Activated CD8-positive, alpha-beta T cell treated with anti-CD3 and anti-CD28 coated beads, Interleukin-2, amount 10 ng/mL, durations not matched to agents 7 days and 5 days (primary cell): ENCODE results near the gene TMEM38A. TPM values are rescaled to one million over a fixed set of nuclear protein-coding genes. Genes with fewer than 3 reads are reported as not detected.

Experiments used
- ATAC-seq: fragments of 150-1000 bp; cut with Tn5 transposase; one replicate; pipeline ENCODE4 v1.10.0; 2021; ENCODE audit warnings: moderate library complexity
- CTCF ChIA-PET: fragments of 350-600 bp; sonication (Branson Sonifier 250); formaldehyde crosslinking; loops from one replicate; lab custom pipeline; 2021; ENCODE audit warnings: antibody characterized with exemption; lab: Charles Lee
- POLR2A ChIA-PET: fragments of 350-600 bp; sonication (Branson Sonifier 250); formaldehyde crosslinking; loops from one replicate; lab custom pipeline; 2021; ENCODE audit warnings: antibody characterized with exemption; lab: Charles Lee
- DNase-seq: peaks from one replicate; pipeline ENCODE4 v3.0.0-alpha.2; 2020
- H3K27ac Mint-ChIP-seq: one replicate; pipeline ENCODE4 v1.8.0; 2021; ENCODE audit warnings: mild to moderate bottlenecking, mixed read lengths
- H3K27me3 Mint-ChIP-seq: one replicate; pipeline ENCODE4 v1.8.0; 2021; ENCODE audit warnings: low read depth, mixed read lengths
- H3K36me3 Mint-ChIP-seq: one replicate; pipeline ENCODE4 v1.8.0; 2021; ENCODE audit warnings: low read depth, mixed read lengths
- H3K4me1 Mint-ChIP-seq: one replicate; pipeline ENCODE4 v1.8.0; 2021; ENCODE audit warnings: low read depth, mixed read lengths
- H3K4me3 Mint-ChIP-seq: one replicate; pipeline ENCODE4 v1.8.0; 2021; ENCODE audit warnings: mild to moderate bottlenecking, mixed read lengths
- H3K9me3 Mint-ChIP-seq: one replicate; pipeline ENCODE4 v1.8.0; 2022; ENCODE audit warnings: mixed read lengths; ENCODE audit not compliant: insufficient read depth
- total RNA-seq, 2 experiments: library from RNA; stranded (reverse); gene quantifications; one replicate each; pipeline ENCODE4 v1.2.3, GENCODE V29; 2021

TMEM38A gene
- total RNA-seq, 2 experiments from 2014 or later, result 0.60 to 0.87 TPM

GRCh38 chr19:16623576-16623975 lies 37.4 kb upstream of the TMEM38A start:
- Mint-ChIP-seq H3K27me3 (no peaks in the 10 kb centered on the region), H3K9me3 (no peaks in the 10 kb centered on the region), H3K27ac (no peak overlapping the region), H3K36me3 (peaks cover 31% of the 10 kb centered on the region), H3K4me1 (peaks cover 44% of the 10 kb centered on the region), H3K4me3 (no peak overlapping the region)
- CTCF ChIA-PET, result interaction anchor here (1.0 kb wide), 1 partner anchor 31 kb away, joined by 3 read pairs; no protein-coding TSS in a partner anchor
- ATAC-seq (no peak), DNase-seq (no peak)
- POLR2A ChIA-PET, result interaction anchor here (1.7 kb wide), 1 partner anchor 36 kb away, joined by 4 read pairs; the partner anchor contains the start of gene SMIM7

GRCh38 chr19:16624236-16624635 lies 36.7 kb upstream of the TMEM38A start:
- Mint-ChIP-seq H3K27me3 (no peaks in the 10 kb centered on the region), H3K4me1 (peaks cover 42% of the 10 kb centered on the region), H3K36me3 (peaks cover 33% of the 10 kb centered on the region), H3K9me3 (no peaks in the 10 kb centered on the region), H3K4me3 (no peak overlapping the region), H3K27ac (no peak overlapping the region)
- DNase-seq, result no peak
- ATAC-seq, result no peak
- ChIA-PET POLR2A (interaction anchor here (0.6 to 1.7 kb wide), 3 partner anchors 9 to 37 kb away, joined by 3 to 6 read pairs (median 4); partner anchors contain the start of gene SMIM7), CTCF (interaction anchor here (0.9 to 1.0 kb wide), 2 partner anchors 30 to 37 kb away, joined by 3 read pairs; no protein-coding TSS in a partner anchor)

GRCh38 chr19:16625163-16625958 lies 35.6 kb upstream of the TMEM38A start:
- no peak for ATAC-seq
- CTCF ChIA-PET, result no interaction called here
- H3K4me1 Mint-ChIP-seq, result peaks cover 36% of the 10 kb centered on the region

GRCh38 chr19:16626796-16627192 lies 34.1 kb upstream of the TMEM38A start:
- POLR2A ChIA-PET, result interaction anchor here (0.6 to 3.9 kb wide), 15 partner anchors 9 to 529 kb away, joined by 3 to 27 read pairs (median 5); partner anchors contain the start of genes CHERP, SLC35E1, SMIM7 and TMEM38A

More at GRCh38 chr19:16625163-16625958, 35.6 kb upstream of the TMEM38A start:
- Mint-ChIP-seq H3K27me3 (no peaks in the 10 kb centered on the region), H3K4me3 (peak overlapping the region; percentile 10), H3K36me3 (peaks cover 37% of the 10 kb centered on the region), H3K27ac (no peak overlapping the region), H3K9me3 (no peaks in the 10 kb centered on the region)
- POLR2A ChIA-PET, result interaction anchor here (0.7 to 3.9 kb wide), 3 partner anchors 18 to 38 kb away, joined by 3 to 24 read pairs (median 3); no protein-coding TSS in a partner anchor
- no peak for DNase-seq

GRCh38 chr19:16627193-16627927 lies 33.6 kb upstream of the TMEM38A start:
- Mint-ChIP-seq H3K9me3 (no peaks in the 10 kb centered on the region), H3K27ac (peak overlapping the region; percentile 91), H3K4me1 (peaks cover 43% of the 10 kb centered on the region), H3K27me3 (no peaks in the 10 kb centered on the region), H3K4me3 (peak overlapping the region; percentile 91), H3K36me3 (peaks cover 51% of the 10 kb centered on the region)
- DNase-seq (peak; percentile 39), ATAC-seq (no peak)
- POLR2A ChIA-PET, result interaction anchor here (0.6 to 3.9 kb wide), 17 partner anchors 10 to 530 kb away, joined by 3 to 27 read pairs (median 5); partner anchors contain the start of genes CHERP, SLC35E1, SMIM7 and TMEM38A
- CTCF ChIA-PET, result interaction anchor here (1.0 to 2.5 kb wide), 3 partner anchors 35 to 82 kb away, joined by 3 to 18 read pairs (median 3); no protein-coding TSS in a partner anchor

More at GRCh38 chr19:16626796-16627192, 34.1 kb upstream of the TMEM38A start:
- peak overlapping the region; percentile 91 for H3K27ac Mint-ChIP-seq
- CTCF ChIA-PET, result interaction anchor here (1.0 to 2.5 kb wide), 3 partner anchors 34 to 81 kb away, joined by 3 to 18 read pairs (median 3); no protein-coding TSS in a partner anchor
- H3K9me3 Mint-ChIP-seq, result no peaks in the 10 kb centered on the region
- H3K4me1 Mint-ChIP-seq, result peaks cover 40% of the 10 kb centered on the region
- H3K27me3 Mint-ChIP-seq, result no peaks in the 10 kb centered on the region
- DNase-seq, result peak; percentile 22
- H3K36me3 Mint-ChIP-seq, result peaks cover 48% of the 10 kb centered on the region
- peak overlapping the region; percentile 91 for H3K4me3 Mint-ChIP-seq
- no peak for ATAC-seq

GRCh38 chr19:16627928-16628182 lies 33.1 kb upstream of the TMEM38A start:
- Mint-ChIP-seq H3K36me3 (peaks cover 51% of the 10 kb centered on the region), H3K4me3 (peak overlapping the region; percentile 91), H3K27ac (peak overlapping the region; percentile 100), H3K27me3 (no peaks in the 10 kb centered on the region), H3K9me3 (no peaks in the 10 kb centered on the region), H3K4me1 (peaks cover 43% of the 10 kb centered on the region)
- ATAC-seq (no peak), DNase-seq (no peak)
- ChIA-PET POLR2A (interaction anchor here (0.6 to 3.9 kb wide), 17 partner anchors 10 to 475 kb away, joined by 3 to 27 read pairs (median 7); partner anchors contain the start of genes C19orf44, CALR3, CHERP and SLC35E1), CTCF (interaction anchor here (1.3 to 2.5 kb wide), 2 partner anchors 35 to 39 kb away, joined by 3 to 18 read pairs; no protein-coding TSS in a partner anchor)

- peak; percentile 96 for DNase-seq
- Mint-ChIP-seq H3K9me3 (no peaks in the 10 kb centered on the region), H3K4me3 (peak within 1 kb of the TSS; percentile 99), H3K36me3 (peaks cover 51% of the 10 kb centered on the region), H3K27me3 (no peaks in the 10 kb centered on the region), H3K4me1 (peaks cover 43% of the 10 kb centered on the region), H3K27ac (peak within 1 kb of the TSS; percentile 100)
- ATAC-seq, result peak; percentile 94
- POLR2A ChIA-PET, result interaction anchor here (0.6 to 3.9 kb wide), 22 partner anchors 9 to 476 kb away, joined by 3 to 27 read pairs (median 4); partner anchors contain the start of genes C19orf44, CALR3, CHERP and SLC35E1
- CTCF ChIA-PET, result interaction anchor here (1.1 to 2.5 kb wide), 2 partner anchors 40 to 85 kb away, joined by 3 to 18 read pairs; no protein-coding TSS in a partner anchor
Measured at GRCh38 chr19:16628183-16628983, 32.6 kb upstream of the TMEM38A start, which contains the start of gene MED26. Gene MED26, minus strand, starts transcription at chr19:16628204. Its CDS starts 261 bp downstream, at chr19:16627943.

- ATAC-seq (peak; percentile 9), DNase-seq (peak; percentile 35)
- ChIA-PET CTCF (interaction anchor here (0.7 to 1.1 kb wide), 2 partner anchors 11 to 86 kb away, joined by 3 read pairs; no protein-coding TSS in a partner anchor), POLR2A (interaction anchor here (0.6 to 3.9 kb wide), 12 partner anchors 10 to 89 kb away, joined by 3 to 27 read pairs (median 6); partner anchors contain the start of genes CHERP, SLC35E1, SMIM7 and TMEM38A)
- Mint-ChIP-seq H3K4me3 (peak overlapping the region; percentile 99), H3K9me3 (no peaks in the 10 kb centered on the region), H3K27ac (peak overlapping the region; percentile 100), H3K36me3 (peaks cover 48% of the 10 kb centered on the region), H3K27me3 (no peaks in the 10 kb centered on the region), H3K4me1 (peaks cover 43% of the 10 kb centered on the region)
Measured at GRCh38 chr19:16628984-16629691, 31.8 kb upstream of the TMEM38A start.

- ChIA-PET POLR2A (no interaction called here), CTCF (no interaction called here)
- peaks cover 21% of the 10 kb centered on the region for H3K4me1 Mint-ChIP-seq
- no peak for ATAC-seq
- peaks cover 39% of the 10 kb centered on the region for H3K36me3 Mint-ChIP-seq
- peak overlapping the region; percentile 43 for H3K27ac Mint-ChIP-seq
- no peaks in the 10 kb centered on the region for H3K9me3 Mint-ChIP-seq
- DNase-seq, result no peak
- H3K27me3 Mint-ChIP-seq, result no peaks in the 10 kb centered on the region
- H3K4me3 Mint-ChIP-seq, result no peak overlapping the region
Measured at GRCh38 chr19:16631465-16631864, 29.5 kb upstream of the TMEM38A start.

- POLR2A ChIA-PET, result no interaction called here
Measured at GRCh38 chr19:16637535-16637934, 23.4 kb upstream of the TMEM38A start.

More at GRCh38 chr19:16637535-16637934, 23.4 kb upstream of the TMEM38A start:
- no peak overlapping the region for H3K4me3 Mint-ChIP-seq
- CTCF ChIA-PET, result no interaction called here
- no peaks in the 10 kb centered on the region for H3K27me3 Mint-ChIP-seq
- peaks cover 9% of the 10 kb centered on the region for H3K4me1 Mint-ChIP-seq
- H3K9me3 Mint-ChIP-seq, result no peaks in the 10 kb centered on the region
- peak overlapping the region; percentile 18 for H3K27ac Mint-ChIP-seq
- ATAC-seq (no peak), DNase-seq (no peak)
- peaks cover 45% of the 10 kb centered on the region for H3K36me3 Mint-ChIP-seq
